ENCODE measurements around the gene PARD6A.

The PARD6A gene, protein sequence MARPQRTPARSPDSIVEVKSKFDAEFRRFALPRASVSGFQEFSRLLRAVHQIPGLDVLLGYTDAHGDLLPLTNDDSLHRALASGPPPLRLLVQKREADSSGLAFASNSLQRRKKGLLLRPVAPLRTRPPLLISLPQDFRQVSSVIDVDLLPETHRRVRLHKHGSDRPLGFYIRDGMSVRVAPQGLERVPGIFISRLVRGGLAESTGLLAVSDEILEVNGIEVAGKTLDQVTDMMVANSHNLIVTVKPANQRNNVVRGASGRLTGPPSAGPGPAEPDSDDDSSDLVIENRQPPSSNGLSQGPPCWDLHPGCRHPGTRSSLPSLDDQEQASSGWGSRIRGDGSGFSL

DNA sequence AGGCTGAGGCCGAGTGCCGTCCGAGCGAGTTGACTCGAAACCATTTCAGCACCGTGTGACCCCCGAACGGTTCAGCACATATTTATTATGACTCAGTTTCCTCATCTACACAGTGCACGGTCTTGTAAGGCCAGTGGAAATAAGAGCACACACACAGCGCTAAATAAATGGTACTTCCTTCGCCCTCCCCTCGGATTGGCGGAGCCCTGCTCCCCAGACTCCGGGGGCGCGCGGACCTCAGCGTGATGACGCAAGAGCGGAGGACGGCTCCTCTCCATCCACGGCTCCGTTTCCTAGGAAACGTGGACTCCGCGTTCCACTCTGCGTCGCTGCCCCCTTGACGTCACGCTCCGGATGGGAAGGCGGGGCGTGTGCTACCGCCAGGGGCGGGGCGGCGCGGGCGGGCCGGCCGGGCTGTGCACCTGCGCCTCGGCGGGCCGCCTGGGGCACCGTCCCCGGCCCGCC lies at the start of gene PARD6A:
PARD6A (plus strand) TSS at position 397 of the 465 bp plus-strand sequence. CDS start 79 bp downstream, outside the sequence.
- peak; percentile 92 for DNase-seq

DNA sequence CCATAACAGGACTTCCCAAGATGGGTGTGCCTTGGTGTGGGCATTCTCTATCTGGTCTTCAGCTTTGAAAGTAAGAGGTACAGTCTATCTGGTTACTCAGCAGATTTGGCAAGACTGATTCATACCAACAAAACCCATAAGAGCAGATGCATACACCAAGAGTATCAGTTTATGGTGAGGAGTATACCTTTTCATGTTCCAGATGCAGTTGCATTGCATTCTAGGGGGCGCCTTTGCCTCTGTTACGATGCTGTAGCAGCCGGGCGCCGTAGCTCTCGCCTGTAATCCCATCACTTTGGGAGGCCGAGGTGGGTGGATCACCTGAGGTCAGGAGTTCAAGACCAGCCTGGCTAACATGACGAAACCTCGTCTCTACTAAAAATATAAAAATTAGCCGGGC lies 47.0 kb upstream of the PARD6A start:
- DNase-seq: peak; percentile 15

DNA sequence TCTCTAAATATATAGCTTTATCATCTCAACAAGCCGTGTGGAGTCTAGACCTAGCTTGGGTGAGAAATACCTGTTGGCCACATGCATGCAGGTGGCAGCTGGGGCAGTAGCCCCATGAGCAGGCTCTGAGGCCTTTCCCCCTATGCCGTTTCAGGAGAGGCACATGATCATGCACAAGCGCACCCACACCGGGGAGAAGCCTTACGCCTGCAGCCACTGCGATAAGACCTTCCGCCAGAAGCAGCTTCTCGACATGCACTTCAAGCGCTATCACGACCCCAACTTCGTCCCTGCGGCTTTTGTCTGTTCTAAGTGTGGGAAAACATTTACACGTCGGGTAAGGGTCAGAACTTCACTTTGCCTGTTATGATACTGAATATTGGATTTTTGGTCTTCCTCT lies 32.5 kb upstream of the PARD6A start:
- DNase-seq: no peak

DNA sequence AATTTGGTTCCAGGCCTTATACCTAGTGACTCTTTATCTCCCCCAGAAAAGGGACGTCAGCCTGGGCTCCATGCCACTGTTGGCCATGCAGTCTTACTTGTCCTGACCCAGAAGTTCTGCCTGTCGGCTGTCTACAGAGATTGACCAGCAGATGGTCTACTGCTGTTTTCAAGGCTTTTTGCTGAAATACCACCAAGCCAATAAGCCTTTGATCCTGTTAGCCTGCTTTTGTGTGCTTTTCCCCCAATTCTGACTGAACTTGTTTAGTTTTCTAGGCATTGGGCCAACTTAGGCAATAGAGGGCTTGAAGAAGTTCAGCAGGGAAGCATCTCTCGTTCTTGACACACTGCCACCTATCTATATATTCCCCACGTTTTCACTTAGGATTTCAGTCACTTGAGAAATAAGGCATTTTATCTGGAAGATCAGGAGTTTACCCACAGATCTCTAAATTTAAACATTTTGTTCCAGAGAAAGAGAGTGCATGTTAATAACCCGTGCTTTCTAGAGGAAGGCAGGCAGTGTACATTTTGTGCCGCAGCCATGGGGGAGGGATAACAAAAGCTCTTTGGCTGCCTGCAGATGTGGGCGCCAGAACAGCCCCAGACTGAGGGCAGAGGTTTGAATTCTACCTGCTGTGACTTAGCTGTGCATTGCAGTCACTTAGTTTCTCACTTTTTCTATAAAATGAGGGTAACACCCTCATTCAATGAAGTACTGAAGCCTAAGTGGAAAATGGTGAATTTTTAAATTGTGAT lies 28.2 kb upstream of the PARD6A start:
- DNase-seq: no peak

DNA sequence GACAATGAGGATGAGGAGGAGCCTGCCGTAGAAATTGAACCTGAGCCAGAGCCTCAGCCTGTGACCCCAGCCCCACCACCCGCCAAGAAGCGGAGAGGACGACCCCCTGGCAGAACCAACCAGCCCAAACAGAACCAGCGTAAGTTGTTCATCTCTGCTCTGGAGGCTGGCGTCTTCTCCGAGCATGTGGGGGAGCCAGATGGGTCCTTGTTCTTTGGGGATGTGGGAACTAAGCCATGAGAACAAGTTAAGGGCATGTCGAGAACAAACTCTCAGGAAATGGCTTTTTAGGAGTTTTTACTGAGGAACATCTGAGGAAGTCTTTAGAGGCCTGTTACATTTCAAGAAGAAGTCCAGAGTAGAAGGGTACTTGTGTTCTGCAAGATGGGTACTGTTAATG lies 24.0 kb upstream of the PARD6A start:
- no peak for DNase-seq

DNA sequence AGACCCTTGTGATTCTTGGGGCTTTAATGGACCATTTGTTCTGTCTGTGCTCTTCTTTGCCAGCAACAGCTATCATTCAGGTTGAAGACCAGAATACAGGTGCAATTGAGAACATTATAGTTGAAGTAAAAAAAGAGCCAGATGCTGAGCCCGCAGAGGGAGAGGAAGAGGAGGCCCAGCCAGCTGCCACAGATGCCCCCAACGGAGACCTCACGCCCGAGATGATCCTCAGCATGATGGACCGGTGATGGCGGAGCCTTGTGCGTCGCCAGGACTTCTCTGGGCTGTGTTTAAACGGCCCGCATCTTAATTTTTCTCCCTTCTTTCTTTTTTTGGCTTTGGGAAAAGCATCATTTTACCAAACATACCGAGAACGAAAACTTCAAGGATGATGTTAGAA lies 23.1 kb upstream of the PARD6A start:
- no peak for DNase-seq

DNA sequence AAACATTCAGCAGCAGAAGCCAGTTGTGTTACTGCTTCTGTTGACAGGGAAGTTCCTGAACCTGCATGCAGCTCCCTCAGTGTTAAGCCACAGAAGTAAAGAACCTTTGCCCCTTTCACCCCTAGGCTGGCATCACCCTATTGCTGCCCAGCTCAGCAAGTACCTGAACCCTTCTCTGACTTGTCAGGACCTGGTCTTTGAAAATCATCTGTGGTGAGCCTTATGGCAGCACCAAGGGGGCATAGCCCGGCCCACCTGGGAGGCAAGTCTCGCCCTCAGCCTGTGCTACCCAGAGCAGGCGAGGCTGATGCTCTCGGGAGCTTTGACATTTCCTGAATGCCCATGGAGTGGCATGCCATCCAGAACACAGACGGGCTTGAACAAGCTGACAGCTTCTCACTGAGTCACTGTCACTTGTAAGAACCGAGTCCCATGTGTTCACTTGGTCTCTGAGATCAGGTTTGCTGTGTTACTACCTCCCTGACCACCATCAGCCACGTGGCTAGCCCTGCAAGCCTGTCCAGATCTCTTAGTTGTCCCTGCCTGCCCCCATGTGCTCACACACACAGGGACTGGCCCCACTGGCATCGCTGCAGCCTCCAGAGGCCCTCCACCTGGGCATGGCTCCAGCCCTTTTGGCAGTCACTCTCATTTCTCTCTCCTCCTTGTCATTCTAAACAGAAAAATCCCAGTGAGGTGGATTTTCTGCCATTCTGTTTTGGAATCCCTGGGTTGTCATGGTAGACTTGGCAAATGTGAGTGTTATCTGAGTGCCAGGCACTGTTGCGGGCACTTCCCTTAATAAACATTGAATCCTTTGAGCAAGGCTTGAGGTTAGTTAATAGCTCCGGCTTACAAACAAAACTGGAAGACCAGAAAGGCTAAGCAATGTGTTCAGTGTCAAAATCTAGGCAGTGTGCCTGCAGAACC lies 18.7 kb upstream of the PARD6A start:
- DNase-seq: no peak

DNA sequence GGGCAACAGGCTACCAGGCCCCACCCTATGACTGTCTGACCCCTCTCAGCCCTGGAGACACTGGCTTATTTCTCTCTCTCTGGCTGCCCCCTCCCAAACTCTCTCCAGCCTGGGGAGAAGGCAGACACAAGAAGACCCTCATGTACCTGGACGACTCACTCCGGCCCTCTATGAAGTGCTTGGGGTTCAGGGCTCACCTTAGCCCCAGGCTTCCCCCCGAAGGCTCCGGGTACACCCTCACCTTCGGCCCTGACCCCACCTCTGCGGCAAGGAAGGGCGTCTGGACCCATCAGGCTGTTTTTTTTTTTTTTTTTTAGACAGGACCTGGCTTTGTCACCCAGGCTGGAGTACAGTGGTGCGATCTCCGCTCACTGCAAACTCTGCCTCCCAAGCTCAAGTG lies 16.7 kb upstream of the PARD6A start:
- no peak for DNase-seq

DNA sequence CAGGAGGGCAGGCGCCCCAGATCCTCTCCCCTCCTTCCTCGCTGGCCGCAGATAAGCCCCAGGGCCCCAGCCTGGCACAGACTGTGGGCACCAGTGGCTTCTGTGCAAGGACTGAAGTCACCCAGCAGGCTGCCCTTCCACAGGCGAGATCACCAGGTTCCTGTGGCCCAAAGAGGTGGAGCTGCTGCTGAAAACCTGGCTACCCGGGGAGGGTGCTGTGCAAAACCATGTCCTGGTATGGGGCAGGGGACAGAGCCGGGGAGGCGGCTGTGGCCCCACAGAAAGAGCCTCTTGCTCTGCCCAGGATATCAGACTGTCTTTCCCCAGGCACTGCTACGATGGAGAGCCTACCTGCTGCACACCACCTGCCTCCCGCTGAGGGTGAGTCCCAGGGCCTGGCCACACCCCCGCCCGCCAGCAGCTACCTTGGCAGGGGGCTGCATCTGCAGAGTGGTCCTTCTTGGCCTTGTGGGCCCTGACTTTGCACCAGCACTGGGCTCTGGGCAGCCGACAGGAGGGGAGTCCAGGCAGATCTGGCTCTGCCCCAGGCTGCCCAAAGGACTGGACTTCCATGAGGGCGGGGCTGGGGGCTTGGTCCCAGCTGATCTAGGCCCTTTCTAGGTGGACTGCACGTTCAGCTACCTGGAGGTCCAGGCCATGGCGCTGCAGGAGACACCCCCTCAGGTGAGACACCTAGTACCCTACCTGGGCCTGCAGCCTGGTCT lies 15.2 kb upstream of the PARD6A start:
- DNase-seq: no peak

DNA sequence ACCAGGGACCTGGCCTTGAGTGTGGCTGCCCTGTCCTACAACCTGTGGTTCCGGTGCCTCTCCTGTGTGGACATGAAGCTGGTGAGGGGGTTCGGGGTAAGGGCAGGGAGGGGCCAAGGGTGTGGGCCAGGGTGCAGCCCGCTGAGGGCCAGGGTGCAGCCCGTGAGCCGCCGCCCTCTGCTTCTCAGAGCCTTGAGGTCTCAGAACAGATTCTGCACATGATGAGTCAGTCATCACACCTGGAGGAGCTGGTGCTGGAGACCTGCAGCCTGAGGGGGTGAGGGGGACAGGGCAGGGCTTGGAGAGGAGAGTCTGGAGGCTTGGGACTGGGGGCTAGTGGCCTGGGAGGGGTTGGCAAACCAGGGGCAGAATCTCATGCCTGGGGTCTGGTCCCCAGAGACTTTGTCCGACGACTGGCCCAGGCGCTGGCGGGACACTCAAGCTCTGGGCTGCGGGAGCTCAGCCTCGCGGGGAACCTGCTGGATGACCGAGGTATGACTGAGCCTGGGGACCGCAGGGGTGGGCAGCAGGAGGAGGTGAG lies 13.6 kb upstream of the PARD6A start:
- no peak for DNase-seq

DNA sequence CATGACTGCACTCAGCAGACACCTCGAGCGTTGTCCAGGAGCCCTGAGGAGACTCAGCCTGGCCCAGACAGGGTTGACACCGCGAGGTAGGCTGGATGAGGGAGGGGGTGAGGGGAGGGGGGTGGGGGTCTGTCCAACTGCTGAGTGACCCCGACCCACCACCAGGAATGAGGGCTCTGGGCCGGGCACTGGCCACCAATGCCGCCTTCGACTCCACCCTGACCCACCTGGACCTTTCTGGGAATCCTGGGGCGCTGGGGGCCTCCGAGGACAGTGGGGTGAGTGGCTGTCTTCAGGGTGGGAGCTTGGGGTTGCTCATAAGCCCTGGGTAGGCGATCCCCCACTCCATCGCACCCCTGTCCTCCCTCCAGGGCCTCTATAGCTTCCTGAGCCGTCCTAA lies 13.1 kb upstream of the PARD6A start:
- DNase-seq: no peak

DNA sequence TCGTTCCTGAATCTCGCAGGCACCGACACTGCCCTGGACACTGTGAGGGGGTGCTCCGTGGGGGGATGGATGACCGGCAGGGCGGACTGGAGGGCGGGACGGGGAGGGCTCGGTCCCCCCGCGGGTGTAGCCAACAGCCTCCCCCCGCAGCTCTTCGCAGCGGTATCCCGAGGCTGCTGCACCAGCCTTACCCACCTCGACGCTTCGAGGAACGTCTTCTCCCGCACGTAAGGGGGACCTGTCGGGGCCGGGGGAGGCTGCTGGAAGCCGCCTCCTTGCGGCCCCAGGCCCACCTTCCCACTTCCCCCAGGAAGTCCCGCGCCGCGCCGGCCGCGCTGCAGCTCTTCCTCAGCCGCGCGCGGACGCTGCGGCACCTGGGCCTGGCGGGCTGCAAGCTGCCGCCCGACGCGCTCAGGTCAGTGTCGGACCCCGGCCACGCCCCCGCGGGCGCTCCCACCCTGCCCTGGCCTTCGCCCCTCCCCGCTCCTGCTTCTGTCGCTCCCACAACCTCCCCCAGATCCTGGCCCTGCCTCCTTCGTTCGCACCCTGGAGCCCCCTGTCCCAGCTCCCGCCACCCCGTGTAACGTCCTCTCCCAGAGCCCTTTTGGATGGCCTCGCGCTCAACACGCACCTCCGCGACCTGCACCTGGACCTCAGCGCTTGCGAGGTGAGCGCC lies 12.5 kb upstream of the PARD6A start:
- no peak for DNase-seq

DNA sequence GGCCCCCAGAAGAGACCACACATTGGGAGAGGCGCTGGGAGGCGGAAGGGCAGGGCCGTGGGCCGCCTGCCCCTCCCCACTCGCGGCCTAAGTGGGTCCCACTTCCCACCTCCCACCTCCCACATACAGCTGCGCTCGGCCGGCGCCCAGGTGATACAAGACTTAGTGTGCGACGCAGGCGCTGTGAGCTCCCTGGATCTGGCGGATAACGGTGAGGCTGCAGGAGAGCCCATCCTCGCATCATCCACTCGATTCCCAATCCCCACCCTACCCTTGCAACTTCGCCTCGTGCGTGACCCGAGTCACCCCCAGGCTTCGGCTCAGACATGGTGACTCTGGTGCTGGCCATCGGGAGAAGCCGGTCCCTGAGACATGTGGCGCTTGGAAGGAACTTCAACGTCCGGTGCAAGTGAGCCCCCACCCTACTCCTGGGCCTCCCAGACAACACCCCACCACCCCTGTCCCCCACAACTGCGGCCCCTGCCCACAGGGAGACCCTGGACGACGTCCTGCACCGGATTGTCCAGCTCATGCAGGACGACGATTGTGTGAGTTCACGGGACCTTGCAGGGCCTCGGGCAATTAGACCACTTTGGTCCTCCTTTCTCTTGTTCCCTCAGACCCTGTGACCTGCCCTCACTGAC lies 11.9 kb upstream of the PARD6A start:
- no peak for DNase-seq

DNA sequence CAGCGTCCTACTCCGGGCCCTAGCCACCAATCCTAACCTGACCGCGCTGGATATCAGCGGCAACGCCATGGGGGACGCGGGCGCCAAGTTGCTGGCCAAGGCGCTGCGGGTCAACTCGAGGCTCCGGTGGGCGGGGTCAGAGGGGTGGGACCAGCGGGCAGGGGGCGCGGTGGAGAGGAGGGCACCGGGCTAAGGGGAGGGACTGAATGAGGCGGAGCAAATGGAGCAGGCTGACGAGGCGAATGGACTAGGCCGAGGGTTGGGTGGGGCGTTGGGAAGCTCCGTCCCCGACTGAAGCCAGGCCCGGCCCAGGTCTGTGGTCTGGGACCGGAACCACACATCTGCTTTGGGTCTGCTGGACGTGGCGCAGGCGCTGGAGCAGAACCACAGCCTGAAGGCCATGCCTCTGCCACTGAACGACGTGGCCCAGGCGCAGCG lies 11.2 kb upstream of the PARD6A start:
- DNase-seq: no peak

DNA sequence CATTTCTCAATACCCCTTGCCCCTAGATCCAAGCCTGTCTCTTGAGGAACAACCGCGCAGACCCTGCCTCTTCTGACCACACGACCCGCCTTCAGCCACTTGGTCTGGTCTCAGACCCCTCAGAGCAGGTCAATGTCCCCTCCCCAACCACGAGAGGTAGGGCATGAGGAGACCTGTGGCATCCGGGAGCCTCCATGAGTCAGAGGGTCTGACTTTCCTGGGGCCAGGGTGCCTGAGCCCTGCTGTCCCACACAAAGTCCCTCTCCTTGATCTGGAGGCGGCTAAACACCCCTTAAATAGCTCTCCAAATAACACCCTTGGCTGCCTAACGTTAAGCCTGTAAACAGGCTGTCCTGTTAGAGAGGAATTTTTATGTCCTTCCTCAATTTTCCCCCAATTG lies 10.7 kb upstream of the PARD6A start:
- no peak for DNase-seq

DNA sequence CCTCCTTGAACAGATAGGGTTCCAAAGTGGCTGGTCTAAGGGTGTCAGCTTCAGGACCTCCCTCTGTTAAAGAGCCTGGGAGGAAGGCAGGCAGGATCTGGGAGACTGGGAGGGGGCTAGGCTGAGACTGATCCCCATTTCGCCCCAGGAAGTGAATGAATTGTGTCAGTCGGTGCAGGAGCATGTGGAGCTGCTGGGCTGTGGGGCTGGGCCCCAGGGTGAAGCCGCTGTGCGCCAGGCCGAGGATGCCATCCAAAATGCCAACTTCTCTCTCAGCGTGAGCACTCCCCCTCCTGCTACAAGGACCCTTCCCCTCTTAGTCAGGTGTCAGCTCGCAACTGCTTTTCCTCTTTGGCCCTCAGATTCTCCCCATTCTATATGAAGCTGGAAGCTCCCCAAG lies 9.7 kb upstream of the PARD6A start:
- no peak for DNase-seq

DNA sequence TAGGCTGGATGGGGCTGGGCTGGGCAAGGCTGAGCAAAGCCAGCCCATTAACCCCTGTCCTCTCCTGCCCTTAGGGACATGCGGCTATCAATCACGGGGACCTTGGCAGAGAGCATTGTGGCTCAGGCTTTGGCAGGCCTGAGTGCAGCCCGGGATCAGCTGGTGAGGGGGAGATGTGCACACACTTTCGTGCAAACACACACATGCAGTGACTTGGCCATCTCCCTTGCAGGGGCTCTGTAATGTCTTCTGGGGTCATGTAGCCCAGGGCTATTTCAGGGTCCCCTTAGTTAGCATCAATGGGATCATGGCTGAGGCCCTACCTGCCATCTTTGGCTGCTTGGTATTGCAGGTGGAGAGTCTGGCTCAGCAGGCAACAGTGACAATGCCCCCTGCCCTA lies 8.9 kb upstream of the PARD6A start:
- no peak for DNase-seq

DNA sequence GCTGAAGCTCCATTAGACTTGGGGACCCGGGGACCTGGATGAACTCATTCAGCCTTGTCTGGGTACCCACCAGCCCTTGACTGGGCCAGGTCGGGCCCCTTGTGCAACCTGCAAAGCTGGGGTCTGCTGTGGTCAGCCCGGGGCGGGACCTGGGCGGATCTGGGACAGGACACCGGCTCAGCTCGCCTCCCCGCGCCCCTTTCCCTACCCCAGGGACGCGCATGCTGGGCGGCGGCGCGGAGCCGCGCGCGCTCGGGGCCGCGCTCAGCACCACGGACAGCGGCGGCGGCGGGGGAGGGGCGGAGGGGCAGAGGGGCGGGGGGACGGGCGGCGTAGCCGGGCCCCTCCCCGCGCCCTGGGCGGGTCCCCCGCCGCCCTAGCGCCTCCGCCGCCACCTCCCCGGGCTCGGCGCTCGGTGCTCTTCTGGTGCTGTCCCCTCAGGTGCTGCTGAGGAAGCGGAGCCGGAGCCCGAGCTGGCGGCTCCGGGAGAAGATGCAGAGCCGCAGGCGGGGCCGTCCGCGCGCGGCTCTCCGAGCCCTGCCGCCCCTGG lies 8.1 kb upstream of the PARD6A start:
- no peak for DNase-seq

DNA sequence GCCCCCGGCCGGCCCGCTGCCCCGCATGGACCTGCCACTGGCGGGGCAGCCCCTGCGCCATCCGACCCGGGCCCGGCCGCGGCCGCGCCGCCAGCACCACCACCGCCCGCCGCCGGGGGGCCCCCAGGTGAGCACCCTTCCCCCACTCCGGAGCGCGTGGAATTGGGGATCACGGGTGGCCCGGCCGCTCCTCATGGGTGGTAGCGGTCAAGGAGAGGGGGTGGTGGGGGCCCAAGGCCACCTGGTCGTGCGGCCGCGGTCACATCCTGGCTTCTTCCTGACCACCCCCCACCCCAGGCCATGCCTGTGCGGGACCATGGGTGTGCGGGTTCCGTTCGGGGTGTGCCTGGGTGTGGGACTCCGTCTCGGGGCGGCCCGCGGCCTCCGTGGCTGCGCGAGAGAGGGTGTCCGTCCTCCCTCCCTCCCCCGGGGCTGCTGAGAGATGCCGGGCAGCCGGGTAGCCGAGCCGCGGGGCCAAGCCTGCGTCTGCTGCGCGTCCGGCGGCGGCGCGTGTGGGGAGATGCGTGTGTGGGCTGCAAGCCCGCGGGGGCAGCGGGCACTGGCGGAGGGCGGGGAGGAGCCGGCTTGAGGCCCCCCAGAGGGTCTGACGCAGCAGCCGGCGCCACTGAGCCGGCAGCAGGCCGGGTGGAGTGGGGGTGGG lies 7.5 kb upstream of the PARD6A start:
- no peak for DNase-seq

DNA sequence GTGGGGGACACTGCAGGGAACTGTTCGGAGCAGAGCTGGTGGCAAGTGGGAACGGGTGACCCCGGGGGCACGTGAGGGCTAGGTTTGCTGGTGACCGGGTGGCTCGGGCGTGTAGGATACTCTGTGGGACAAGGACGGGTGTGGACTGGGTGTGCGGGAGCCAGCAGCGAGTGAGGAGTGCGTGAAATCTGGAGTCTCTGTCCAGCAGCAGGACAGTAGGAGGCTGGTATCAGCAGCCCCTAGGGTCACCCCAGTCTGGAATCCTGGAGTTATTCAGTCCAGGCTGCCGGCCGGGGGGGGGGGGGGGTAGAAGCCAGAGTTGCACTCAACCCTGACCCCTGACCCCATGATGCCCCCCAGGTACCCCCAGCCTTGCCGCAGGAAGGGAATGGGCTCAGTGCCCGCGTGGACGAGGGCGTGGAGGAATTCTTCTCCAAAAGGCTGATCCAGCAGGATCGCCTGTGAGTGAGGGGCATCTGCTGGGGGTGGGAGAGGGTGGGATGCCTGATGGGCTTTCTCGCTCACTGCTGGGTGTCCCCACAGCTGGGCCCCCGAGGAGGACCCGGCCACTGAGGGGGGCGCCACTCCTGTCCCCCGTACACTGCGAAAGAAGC lies 6.9 kb upstream of the PARD6A start:
- no peak for DNase-seq
